H9 (cell line): Measurements from ENCODE around the gene PNPLA7. TPM values are rescaled to one million over a fixed set of nuclear protein-coding genes. Genes with fewer than 3 reads are reported as not detected.
A peak's percentile ranks its signal among the peaks of the same experiment; 100 is the strongest.

ENCODE experiments used
- DNase-seq: peaks from one replicate; pipeline ENCODE4 v3.0.0-alpha.2; 2017
- H2AFZ ChIP-seq: one replicate; pipeline ENCODE4 v1.6.1; 2013; ENCODE audit warnings: mild to moderate bottlenecking, low read length, control low read depth, moderate library complexity
- H2AK5ac ChIP-seq: 2 replicates; pipeline ENCODE4 v1.6.1; 2013; ENCODE audit warnings: low read length, control low read depth, mixed read lengths; ENCODE audit not compliant: insufficient read length
- H2BK120ac ChIP-seq: one replicate; pipeline ENCODE4 v1.6.1; 2013; ENCODE audit warnings: low read depth, mild to moderate bottlenecking, low read length, control low read depth, inconsistent platforms; ENCODE audit not compliant: poor library complexity, severe bottlenecking
- H2BK12ac ChIP-seq: 2 replicates; pipeline ENCODE4 v1.6.1; 2013; ENCODE audit warnings: low read length, control low read depth, mixed read lengths, low read depth; ENCODE audit not compliant: insufficient read length
- H2BK15ac ChIP-seq: 2 replicates; pipeline ENCODE4 v1.6.1; 2013; ENCODE audit warnings: low read depth, low read length, control low read depth
- H2BK20ac ChIP-seq: one replicate; pipeline ENCODE4 v1.6.1; 2013; ENCODE audit warnings: low read depth, mild to moderate bottlenecking, low read length, control low read depth, inconsistent platforms; ENCODE audit not compliant: poor library complexity, severe bottlenecking
- H2BK5ac ChIP-seq: 2 replicates; pipeline ENCODE4 v1.6.1; 2013; ENCODE audit warnings: low read length, control low read depth, mixed read lengths; ENCODE audit not compliant: insufficient read length
- H3K14ac ChIP-seq: 2 replicates; pipeline ENCODE4 v1.6.1; 2013; ENCODE audit warnings: low read length, control low read depth; ENCODE audit not compliant: insufficient read depth
- H3K18ac ChIP-seq: 2 replicates; pipeline ENCODE4 v1.6.1; 2013; ENCODE audit warnings: low read depth, mild to moderate bottlenecking, mixed read lengths, low read length, control low read depth; ENCODE audit not compliant: insufficient read length
- H3K23ac ChIP-seq: 2 replicates; pipeline ENCODE4 v1.6.1; 2013; ENCODE audit warnings: low read length, control low read depth, mixed read lengths, low read depth; ENCODE audit not compliant: insufficient read length
- H3K23me2 ChIP-seq: 2 replicates; pipeline ENCODE4 v1.6.1; 2013; ENCODE audit warnings: low read depth, mild to moderate bottlenecking, mixed read lengths, low read length, control low read depth; ENCODE audit not compliant: insufficient read length, poor library complexity, severe bottlenecking
- H3K27ac ChIP-seq: 2 replicates; pipeline ENCODE4 v1.5.1; 2013; ENCODE audit warnings: low read length, control low read depth, mixed read lengths, low read depth; ENCODE audit not compliant: insufficient read length
- H3K27me3 ChIP-seq: 2 replicates; pipeline ENCODE4 v1.6.1; 2013; ENCODE audit warnings: low read length, control low read depth, inconsistent platforms; ENCODE audit not compliant: insufficient read depth
- H3K4ac ChIP-seq: 2 replicates; pipeline ENCODE4 v1.6.1; 2013; ENCODE audit warnings: low read depth, mild to moderate bottlenecking, control low read depth, inconsistent platforms, low read length, moderate library complexity
- H3K4me1 ChIP-seq: 2 replicates; pipeline ENCODE4 v1.6.1; 2013; ENCODE audit warnings: low read length, control low read depth, inconsistent platforms; ENCODE audit not compliant: insufficient read depth
- H3K4me2 ChIP-seq: 2 replicates; pipeline ENCODE4 v1.6.1; 2013; ENCODE audit warnings: low read length, control low read depth, mixed read lengths; ENCODE audit not compliant: insufficient read length, insufficient read depth
- H3K56ac ChIP-seq: 2 replicates; pipeline ENCODE4 v1.6.1; 2013; ENCODE audit warnings: low read depth, mild to moderate bottlenecking, mixed read lengths, low read length, control low read depth; ENCODE audit not compliant: insufficient read length
- H3K79me1 ChIP-seq: 2 replicates; pipeline ENCODE4 v1.6.1; 2013; ENCODE audit warnings: low read depth, mild to moderate bottlenecking, moderate library complexity, low read length, control low read depth, inconsistent platforms; ENCODE audit not compliant: insufficient read depth, poor library complexity, severe bottlenecking
- H3K79me2 ChIP-seq: 2 replicates; pipeline ENCODE4 v1.6.1; 2013; ENCODE audit warnings: low read length, control low read depth, inconsistent platforms; ENCODE audit not compliant: insufficient read depth
- H3K9ac ChIP-seq: 2 replicates; pipeline ENCODE4 v1.6.1; 2013; ENCODE audit warnings: low read length, control low read depth, mixed read lengths; ENCODE audit not compliant: insufficient read length; ENCODE audit errors: extremely low read depth
- H3K9me3 ChIP-seq: one replicate; pipeline ENCODE4 v1.6.1; 2013; ENCODE audit warnings: low read depth, low read length, inconsistent platforms; ENCODE audit not compliant: control insufficient read depth
- H3T11ph ChIP-seq: one replicate; pipeline ENCODE4 v1.6.1; 2013; ENCODE audit warnings: mild to moderate bottlenecking, low read length, control low read depth, inconsistent platforms
- H4K20me1 ChIP-seq: one replicate; pipeline ENCODE4 v1.6.1; 2013; ENCODE audit not compliant: control insufficient read depth, insufficient read length, insufficient read depth
- H4K5ac ChIP-seq: 2 replicates; pipeline ENCODE4 v1.6.1; 2013; ENCODE audit warnings: low read depth, mild to moderate bottlenecking, mixed read lengths, low read length, control low read depth; ENCODE audit not compliant: insufficient read length
- H4K8ac ChIP-seq: replicated peaks from 2 replicates; pipeline ENCODE4 v1.6.1; 2013; ENCODE audit warnings: low read length, control low read depth, mixed read lengths, low read depth; ENCODE audit not compliant: insufficient read length
- H4K91ac ChIP-seq: 2 replicates; pipeline ENCODE4 v1.6.1; 2013; ENCODE audit warnings: low read depth, mild to moderate bottlenecking, moderate library complexity, mixed read lengths, low read length, control low read depth; ENCODE audit not compliant: insufficient read length
- H3K27ac Mint-ChIP-seq, 3 experiments: 2 replicates in 2 of 3; 3 replicates in 1 of 3; pipeline ENCODE4 v1.8.0; 2020 to 2021; ENCODE audit warnings: mixed read lengths in 3 of 3, mild to moderate bottlenecking in 1 of 3, moderate library complexity in 1 of 3
- H3K27me3 Mint-ChIP-seq: 2 replicates; pipeline ENCODE4 v1.8.0; 2021; ENCODE audit warnings: low read depth, mild to moderate bottlenecking, moderate library complexity, mixed read lengths
- H3K36me3 Mint-ChIP-seq, 3 experiments: 2 replicates in 2 of 3; 3 replicates in 1 of 3; pipeline ENCODE4 v1.8.0; 2020 to 2021; ENCODE audit warnings: low read depth in 3 of 3, mixed read lengths in 3 of 3; ENCODE audit not compliant: insufficient read depth in 1 of 3
- H3K4me1 Mint-ChIP-seq, 2 experiments: 2 replicates each; pipeline ENCODE4 v1.8.0; 2020; ENCODE audit warnings: mixed read lengths in 2 of 2
- H3K4me3 Mint-ChIP-seq, 2 experiments: 2 replicates in 1 of 2; 3 replicates in 1 of 2; pipeline ENCODE4 v1.8.0; 2020 to 2021; ENCODE audit warnings: mild to moderate bottlenecking in 2 of 2, mixed read lengths in 2 of 2, moderate library complexity in 1 of 2
- H3K9me3 Mint-ChIP-seq, 2 experiments: 2 replicates in 1 of 2; 3 replicates in 1 of 2; pipeline ENCODE4 v1.8.0; 2020; ENCODE audit warnings: mild to moderate bottlenecking in 2 of 2, mixed read lengths in 2 of 2, moderate library complexity in 1 of 2
- WGBS: extraction: QIAGEN DNeasy Blood & Tissue Kit; methylation state at CpG from one replicate; pipeline ENCODE4 v1.1.7; 2013; ENCODE audit warnings: missing lambda C conversion rate, low lambda C conversion rate, mixed read lengths; ENCODE audit not compliant: insufficient read length; ENCODE audit errors: extremely low coverage; 5-methylcytosine and 5-hydroxymethylcytosine counted together
- total RNA-seq: library from RNA; stranded (reverse); gene quantifications from 2 replicates; pipeline ENCODE4 v1.2.1, GENCODE V29; 2021
- TF ChIP-seq, protein P1 (sequence below): fragments of 200-600 bp; sonication (generic); conservative IDR thresholded peaks from 3 replicates; pipeline ENCODE4 v1.8.0; 2021; ENCODE audit warnings: antibody characterized with exemption, mild to moderate bottlenecking

The PNPLA7 gene
- total RNA-seq, 1 experiment from 2014 or later: 1.8 TPM

GRCh38 chr9:137494550-137495351, 55.5 kb downstream of the PNPLA7 start:
- Histone ChIP-seq H3K27me3 (no peaks in the 10 kb centered on the region), H2BK20ac (no peak overlapping the region), H3K4me2 (no peak overlapping the region), H2BK120ac (no peak overlapping the region), H3K4me1 (no peaks in the 10 kb centered on the region), H3K23me2 (no peaks in the 10 kb centered on the region), H3K56ac (no peak overlapping the region), H4K8ac (no peak overlapping the region), H2BK15ac (no peak overlapping the region), H3K18ac (peak overlapping the region; percentile 11), H3K14ac (no peak overlapping the region; the same call in 1 of the 2 replicates), H3K79me2 (no peaks in the 10 kb centered on the region), H2AFZ (no peak overlapping the region), H4K20me1 (peaks cover 2% of the 10 kb centered on the region), H3K27ac (no peak overlapping the region), H3K23ac (no peak overlapping the region), H3K79me1 (no peaks in the 10 kb centered on the region), H4K91ac (no peak overlapping the region), H3K4ac (no peak overlapping the region), H3T11ph (no peak overlapping the region), H4K5ac (no peak overlapping the region), H2BK5ac (no peak overlapping the region), H2BK12ac (no peak overlapping the region), H2AK5ac (no peak overlapping the region), H3K9ac (no peak overlapping the region), H3K9me3 (no peaks in the 10 kb centered on the region)
- TF ChIP-seq, protein P1, sequence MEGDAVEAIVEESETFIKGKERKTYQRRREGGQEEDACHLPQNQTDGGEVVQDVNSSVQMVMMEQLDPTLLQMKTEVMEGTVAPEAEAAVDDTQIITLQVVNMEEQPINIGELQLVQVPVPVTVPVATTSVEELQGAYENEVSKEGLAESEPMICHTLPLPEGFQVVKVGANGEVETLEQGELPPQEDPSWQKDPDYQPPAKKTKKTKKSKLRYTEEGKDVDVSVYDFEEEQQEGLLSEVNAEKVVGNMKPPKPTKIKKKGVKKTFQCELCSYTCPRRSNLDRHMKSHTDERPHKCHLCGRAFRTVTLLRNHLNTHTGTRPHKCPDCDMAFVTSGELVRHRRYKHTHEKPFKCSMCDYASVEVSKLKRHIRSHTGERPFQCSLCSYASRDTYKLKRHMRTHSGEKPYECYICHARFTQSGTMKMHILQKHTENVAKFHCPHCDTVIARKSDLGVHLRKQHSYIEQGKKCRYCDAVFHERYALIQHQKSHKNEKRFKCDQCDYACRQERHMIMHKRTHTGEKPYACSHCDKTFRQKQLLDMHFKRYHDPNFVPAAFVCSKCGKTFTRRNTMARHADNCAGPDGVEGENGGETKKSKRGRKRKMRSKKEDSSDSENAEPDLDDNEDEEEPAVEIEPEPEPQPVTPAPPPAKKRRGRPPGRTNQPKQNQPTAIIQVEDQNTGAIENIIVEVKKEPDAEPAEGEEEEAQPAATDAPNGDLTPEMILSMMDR: no peak
- Mint-ChIP-seq H3K36me3 (no peaks in the 10 kb centered on the region; a peak in 1 of 7 replicates), H3K4me1 (no peaks in the 10 kb centered on the region), H3K27me3 (peaks cover 3% of the 10 kb centered on the region; the same call in 1 of the 2 replicates), H3K4me3 (no peak overlapping the region), H3K27ac (no peak overlapping the region), H3K9me3 (peaks cover 2 to 41% of the 10 kb centered on the region in 2 experiments; a peak in 2 of 5 replicates)
- WGBS: no CpG with 5 or more reads among the region's 46 CpGs
- no peak for DNase-seq
